ENCODE measurements around the gene NCKAP5. TPM values are rescaled to one million over a fixed set of nuclear protein-coding genes. Genes with fewer than 3 reads are reported as not detected.

NCKAP5 gene
- total RNA-seq, 2 donors from 2014 or later: not detected

GRCh38 chr2:132670496-132671150, 897.6 kb downstream of the NCKAP5 start:
- no peaks in the 10 kb centered on the region for H3K9me3 ChIP-seq (ENCODE audit: control insufficient read depth, low read length, poor library complexity, severe bottlenecking)
- peaks cover 42% of the 10 kb centered on the region for H3K27me3 Mint-ChIP-seq
- no peaks in the 10 kb centered on the region for H3K36me3 Mint-ChIP-seq (ENCODE audit: low read depth)
- H3K4me1 Mint-ChIP-seq: peaks cover 2% of the 10 kb centered on the region
- H3K4me3 Mint-ChIP-seq: no peak overlapping the region
- DNase-seq: no peak
- H3K27ac Mint-ChIP-seq: no peak overlapping the region
- no peak for ATAC-seq

- H3K36me3 Mint-ChIP-seq (ENCODE audit: low read depth): no peaks in the 10 kb centered on the region
- no peak within 1 kb of the TSS for H3K4me3 Mint-ChIP-seq
- DNase-seq (no peak), ATAC-seq (no peak)
- peaks cover 41% of the 10 kb centered on the region for H3K27me3 Mint-ChIP-seq
- peaks cover 2% of the 10 kb centered on the region for H3K4me1 Mint-ChIP-seq
- H3K9me3 ChIP-seq (ENCODE audit: control insufficient read depth, low read length, poor library complexity, severe bottlenecking): no peaks in the 10 kb centered on the region
- no peak within 1 kb of the TSS for H3K27ac Mint-ChIP-seq
These were observed 898.3 kb downstream of the NCKAP5 start, which contains the start of gene LYPD1 for GRCh38 chr2:132669908-132670495. LYPD1 (minus strand) TSS chr2:132670205; CDS start chr2:132669932, 273 bp downstream.

- H3K27ac Mint-ChIP-seq: no peak overlapping the region
- peaks cover 2% of the 10 kb centered on the region for H3K4me1 Mint-ChIP-seq
- no peaks in the 10 kb centered on the region for H3K36me3 Mint-ChIP-seq (ENCODE audit: low read depth)
- DNase-seq (no peak), ATAC-seq (no peak)
- no peaks in the 10 kb centered on the region for H3K9me3 ChIP-seq (ENCODE audit: control insufficient read depth, low read length, poor library complexity, severe bottlenecking)
- no peak overlapping the region for H3K4me3 Mint-ChIP-seq
- peaks cover 41% of the 10 kb centered on the region for H3K27me3 Mint-ChIP-seq
These were observed 899.0 kb downstream of the NCKAP5 start for GRCh38 chr2:132668987-132669907.

GRCh38 chr2:132668189-132668823, 900.0 kb downstream of the NCKAP5 start:
- Mint-ChIP-seq H3K27ac (no peak overlapping the region), H3K4me3 (peak overlapping the region; percentile 25), H3K27me3 (peaks cover 41% of the 10 kb centered on the region), H3K4me1 (peaks cover 2% of the 10 kb centered on the region), H3K36me3 (ENCODE audit: low read depth) (no peaks in the 10 kb centered on the region)
- ATAC-seq: no peak
- H3K9me3 ChIP-seq (ENCODE audit: control insufficient read depth, low read length, poor library complexity, severe bottlenecking): no peaks in the 10 kb centered on the region
- no peak for DNase-seq

GRCh38 chr2:132667706-132668105, 900.6 kb downstream of the NCKAP5 start:
- peaks cover 35% of the 10 kb centered on the region for H3K27me3 Mint-ChIP-seq
- DNase-seq: no peak
- H3K27ac Mint-ChIP-seq: no peak overlapping the region
- H3K4me3 Mint-ChIP-seq: no peak overlapping the region
- H3K4me1 Mint-ChIP-seq: peaks cover 2% of the 10 kb centered on the region
- H3K9me3 ChIP-seq (ENCODE audit: control insufficient read depth, low read length, poor library complexity, severe bottlenecking): no peaks in the 10 kb centered on the region
- no peak for ATAC-seq
- H3K36me3 Mint-ChIP-seq (ENCODE audit: low read depth): no peaks in the 10 kb centered on the region

- no peaks in the 10 kb centered on the region for H3K36me3 Mint-ChIP-seq (ENCODE audit: low read depth)
These were observed 902.7 kb downstream of the NCKAP5 start for GRCh38 chr2:132665401-132666140.

GRCh38 chr2:132664096-132664495, 904.2 kb downstream of the NCKAP5 start:
- DNase-seq (no peak), ATAC-seq (no peak)
- H3K9me3 ChIP-seq (ENCODE audit: control insufficient read depth, low read length, poor library complexity, severe bottlenecking): no peaks in the 10 kb centered on the region
- Mint-ChIP-seq H3K27ac (no peak overlapping the region), H3K27me3 (peaks cover 25% of the 10 kb centered on the region), H3K36me3 (ENCODE audit: low read depth) (no peaks in the 10 kb centered on the region), H3K4me1 (no peaks in the 10 kb centered on the region), H3K4me3 (no peak overlapping the region)

More at GRCh38 chr2:132665401-132666140, 902.7 kb downstream of the NCKAP5 start:
- Mint-ChIP-seq H3K4me1 (no peaks in the 10 kb centered on the region), H3K4me3 (no peak overlapping the region), H3K27me3 (peaks cover 25% of the 10 kb centered on the region), H3K27ac (no peak overlapping the region)
- H3K9me3 ChIP-seq (ENCODE audit: control insufficient read depth, low read length, poor library complexity, severe bottlenecking): no peaks in the 10 kb centered on the region
- no peak for ATAC-seq
- no peak for DNase-seq

GRCh38 chr2:132662732-132663131, 905.5 kb downstream of the NCKAP5 start:
- ATAC-seq: no peak
- no peak for DNase-seq
- Mint-ChIP-seq H3K4me1 (no peaks in the 10 kb centered on the region), H3K27ac (no peak overlapping the region), H3K4me3 (no peak overlapping the region), H3K27me3 (peaks cover 15% of the 10 kb centered on the region), H3K36me3 (ENCODE audit: low read depth) (no peaks in the 10 kb centered on the region)
- no peaks in the 10 kb centered on the region for H3K9me3 ChIP-seq (ENCODE audit: control insufficient read depth, low read length, poor library complexity, severe bottlenecking)

GRCh38 chr2:132659331-132659730, 908.9 kb downstream of the NCKAP5 start:
- DNase-seq (no peak), ATAC-seq (no peak)
- Mint-ChIP-seq H3K36me3 (ENCODE audit: low read depth) (no peaks in the 10 kb centered on the region), H3K27me3 (no peaks in the 10 kb centered on the region), H3K4me3 (no peak overlapping the region), H3K27ac (no peak overlapping the region), H3K4me1 (no peaks in the 10 kb centered on the region)
- H3K9me3 ChIP-seq (ENCODE audit: control insufficient read depth, low read length, poor library complexity, severe bottlenecking): no peaks in the 10 kb centered on the region

- ATAC-seq: no peak
- H3K27me3 Mint-ChIP-seq: no peaks in the 10 kb centered on the region
- no peak overlapping the region for H3K4me3 Mint-ChIP-seq
- no peak overlapping the region for H3K27ac Mint-ChIP-seq
- no peaks in the 10 kb centered on the region for H3K36me3 Mint-ChIP-seq (ENCODE audit: low read depth)
- no peak for DNase-seq
- no peaks in the 10 kb centered on the region for H3K9me3 ChIP-seq (ENCODE audit: control insufficient read depth, low read length, poor library complexity, severe bottlenecking)
- H3K4me1 Mint-ChIP-seq: no peaks in the 10 kb centered on the region
These were observed 911.8 kb downstream of the NCKAP5 start for GRCh38 chr2:132656266-132656975.

GRCh38 chr2:132654968-132655367, 913.3 kb downstream of the NCKAP5 start:
- no peaks in the 10 kb centered on the region for H3K9me3 ChIP-seq (ENCODE audit: control insufficient read depth, low read length, poor library complexity, severe bottlenecking)
- no peak for DNase-seq
- no peak overlapping the region for H3K27ac Mint-ChIP-seq
- no peaks in the 10 kb centered on the region for H3K36me3 Mint-ChIP-seq (ENCODE audit: low read depth)
- no peak for ATAC-seq
- no peak overlapping the region for H3K4me3 Mint-ChIP-seq
- no peaks in the 10 kb centered on the region for H3K27me3 Mint-ChIP-seq
- no peaks in the 10 kb centered on the region for H3K4me1 Mint-ChIP-seq

GRCh38 chr2:132654335-132654734, 913.9 kb downstream of the NCKAP5 start:
- Mint-ChIP-seq H3K4me1 (no peaks in the 10 kb centered on the region), H3K27ac (no peak overlapping the region), H3K27me3 (no peaks in the 10 kb centered on the region), H3K4me3 (no peak overlapping the region), H3K36me3 (ENCODE audit: low read depth) (no peaks in the 10 kb centered on the region)
- DNase-seq (no peak), ATAC-seq (no peak)
- H3K9me3 ChIP-seq (ENCODE audit: control insufficient read depth, low read length, poor library complexity, severe bottlenecking): no peaks in the 10 kb centered on the region

All from T-helper 17 cell (primary cell).